Measurements from ENCODE around the gene STK38.

DNA sequence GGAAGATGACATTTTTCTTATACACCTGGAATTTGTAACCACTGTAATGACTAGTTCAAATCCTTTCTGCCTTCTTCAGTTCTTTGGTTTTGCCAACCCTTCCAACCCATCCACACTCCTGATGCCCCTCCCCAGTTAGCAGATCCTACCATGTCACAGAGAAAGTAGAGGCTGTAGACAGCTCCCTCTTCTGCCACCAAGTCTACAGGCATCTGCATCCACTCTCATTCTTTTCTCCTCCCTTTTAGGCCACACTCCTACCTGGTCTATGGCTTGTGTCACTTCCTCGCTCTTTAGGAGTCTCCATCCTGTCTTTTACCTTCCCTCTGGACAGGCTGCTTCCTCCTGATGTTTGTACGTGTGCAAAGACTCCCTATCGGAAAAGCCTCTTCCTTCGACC, 13.5 kb upstream of the STK38 start:
- TF ChIP-seq, protein P1, sequence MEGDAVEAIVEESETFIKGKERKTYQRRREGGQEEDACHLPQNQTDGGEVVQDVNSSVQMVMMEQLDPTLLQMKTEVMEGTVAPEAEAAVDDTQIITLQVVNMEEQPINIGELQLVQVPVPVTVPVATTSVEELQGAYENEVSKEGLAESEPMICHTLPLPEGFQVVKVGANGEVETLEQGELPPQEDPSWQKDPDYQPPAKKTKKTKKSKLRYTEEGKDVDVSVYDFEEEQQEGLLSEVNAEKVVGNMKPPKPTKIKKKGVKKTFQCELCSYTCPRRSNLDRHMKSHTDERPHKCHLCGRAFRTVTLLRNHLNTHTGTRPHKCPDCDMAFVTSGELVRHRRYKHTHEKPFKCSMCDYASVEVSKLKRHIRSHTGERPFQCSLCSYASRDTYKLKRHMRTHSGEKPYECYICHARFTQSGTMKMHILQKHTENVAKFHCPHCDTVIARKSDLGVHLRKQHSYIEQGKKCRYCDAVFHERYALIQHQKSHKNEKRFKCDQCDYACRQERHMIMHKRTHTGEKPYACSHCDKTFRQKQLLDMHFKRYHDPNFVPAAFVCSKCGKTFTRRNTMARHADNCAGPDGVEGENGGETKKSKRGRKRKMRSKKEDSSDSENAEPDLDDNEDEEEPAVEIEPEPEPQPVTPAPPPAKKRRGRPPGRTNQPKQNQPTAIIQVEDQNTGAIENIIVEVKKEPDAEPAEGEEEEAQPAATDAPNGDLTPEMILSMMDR (IDR thresholded peaks at IDR 0.05), result no peak
- no peak for TF ChIP-seq POLR2A (IDR thresholded peaks at IDR 0.05)
